Sciatic nerve (tissue), 2 donors: ENCODE measurements around the gene PAXX. TPM values are rescaled to one million over a fixed set of nuclear protein-coding genes. Genes with fewer than 3 reads are reported as not detected.

Source experiments
- ATAC-seq: fragments of 200-7000 bp; cut with Tn5 transposase; one replicate; pipeline ENCODE4 v1.9.1; 2020; ENCODE audit warnings: mild to moderate bottlenecking, moderate library complexity
- DNase-seq: peaks from one replicate; pipeline ENCODE4 v3.0.0-alpha.2; 2020; ENCODE audit warnings: low spot score
- intact Hi-C: fragments of 100-400 bp; cut with DNase I; formaldehyde crosslinking; loops from one replicate; pipeline ENCODE4 v1.14.2; 2022
- total RNA-seq: library from RNA; stranded (reverse); fragmentation: NEBNext Ultra II Directional; extraction: Animal tissue kit (Norgen Biotek cat#: 25700); gene quantifications from one replicate; pipeline ENCODE4 v1.2.1, GENCODE V29; 2021
- donor health status: DM: no; HTN: no; CAD: no.
- donor health status: DM: no; HTN: no; CAD: no.

The PAXX gene
- total RNA-seq, 1 donor from 2014 or later, result 46.6 TPM

GRCh38 chr9:136952321-136952850, 39.8 kb upstream of the PAXX start:
- intact Hi-C loops, result no loop called here

GRCh38 chr9:136952876-136953770, 39.1 kb upstream of the PAXX start:
- intact Hi-C loops, result no loop called here
- ATAC-seq, result no peak

More at GRCh38 chr9:136952321-136952850, 39.8 kb upstream of the PAXX start:
- ATAC-seq (no peak), DNase-seq (no peak)

GRCh38 chr9:136953771-136954269, 38.4 kb upstream of the PAXX start:
- intact Hi-C loops, result no loop called here
- no peak for ATAC-seq
- no peak for DNase-seq

More at GRCh38 chr9:136952876-136953770, 39.1 kb upstream of the PAXX start:
- DNase-seq, result no peak

GRCh38 chr9:136954270-136955083, 37.7 kb upstream of the PAXX start:
- DNase-seq (no peak), ATAC-seq (no peak)
- intact Hi-C loops, result no loop called here

GRCh38 chr9:136955202-136955942, 36.9 kb upstream of the PAXX start:
- no peak for ATAC-seq
- no peak for DNase-seq
- intact Hi-C loops, result no loop called here

GRCh38 chr9:136955943-136956335, 36.3 kb upstream of the PAXX start:
- intact Hi-C loops, result no loop called here
- ATAC-seq (no peak), DNase-seq (no peak)

GRCh38 chr9:136956604-136957003, 35.6 kb upstream of the PAXX start:
- no peak for ATAC-seq
- no peak for DNase-seq
- intact Hi-C loops, result no loop called here

- intact Hi-C loops, result no loop called here
- no peak for DNase-seq
- no peak for ATAC-seq
Observed at GRCh38 chr9:136957461-136957860, 34.8 kb upstream of the PAXX start.

- DNase-seq (no peak), ATAC-seq (no peak)
- intact Hi-C loops, result no loop called here
Observed at GRCh38 chr9:136957901-136958300, 34.3 kb upstream of the PAXX start.

- DNase-seq (no peak), ATAC-seq (no peak)
- intact Hi-C loops, result no loop called here
Observed at GRCh38 chr9:136958473-136958872, 33.7 kb upstream of the PAXX start.

- intact Hi-C loops, result no loop called here
- no peak for ATAC-seq
- DNase-seq, result no peak
Observed at GRCh38 chr9:136958898-136959850, 33.0 kb upstream of the PAXX start.

GRCh38 chr9:136960212-136960937, 31.8 kb upstream of the PAXX start:
- peak; percentile 1 for ATAC-seq
- intact Hi-C loops, result no loop called here
- no peak for DNase-seq

GRCh38 chr9:136960938-136961275, 31.3 kb upstream of the PAXX start:
- intact Hi-C loops, result no loop called here
- DNase-seq (no peak), ATAC-seq (no peak)

GRCh38 chr9:136961279-136962065, 30.8 kb upstream of the PAXX start:
- intact Hi-C loops, result no loop called here
- ATAC-seq (peak; percentile 87), DNase-seq (no peak)

GRCh38 chr9:136962163-136962562, 30.1 kb upstream of the PAXX start:
- intact Hi-C loops, result no loop called here

GRCh38 chr9:136962701-136963248, 29.4 kb upstream of the PAXX start:
- intact Hi-C loops, result no loop called here
- DNase-seq, result no peak
- ATAC-seq, result no peak

More at GRCh38 chr9:136962163-136962562, 30.1 kb upstream of the PAXX start:
- no peak for ATAC-seq
- DNase-seq, result no peak
